Dendritic cell treated with granulocyte-macrophage colony-stimulating factor and Interleukin-4, amounts not matched to agents 40 ng/mL and 50 ng/mL, for 4 days (primary cell): Measurements from ENCODE around the gene DNTTIP2.
A peak's percentile ranks its signal among the peaks of the same experiment; 100 is the strongest.
"Not testable (repeated sequence)": the region's sequence is repeated elsewhere in the genome, so short reads cannot be mapped to it uniquely, and the experiment has no call there.

Experiments used
- H3K27ac Mint-ChIP-seq: one replicate; pipeline ENCODE4 v1.8.0; 2022; ENCODE audit warnings: mild to moderate bottlenecking, mixed read lengths
- H3K27me3 Mint-ChIP-seq: one replicate; pipeline ENCODE4 v1.8.0; 2022; ENCODE audit warnings: mild to moderate bottlenecking, mixed read lengths
- H3K36me3 Mint-ChIP-seq: one replicate; pipeline ENCODE4 v1.8.0; 2022; ENCODE audit warnings: low read depth, mixed read lengths
- H3K4me1 Mint-ChIP-seq: one replicate; pipeline ENCODE4 v1.8.0; 2022; ENCODE audit warnings: low read depth, mixed read lengths
- H3K4me3 Mint-ChIP-seq: one replicate; pipeline ENCODE4 v1.8.0; 2022; ENCODE audit warnings: mild to moderate bottlenecking, moderate library complexity, mixed read lengths
- H3K9me3 Mint-ChIP-seq: one replicate; pipeline ENCODE4 v1.8.0; 2022; ENCODE audit warnings: mixed read lengths
- intact Hi-C: fragments of 100-400 bp; cut with micrococcal nuclease; formaldehyde crosslinking; loops from one replicate; pipeline ENCODE4 v1.15.0; 2022

Gene DNTTIP2

DNA sequence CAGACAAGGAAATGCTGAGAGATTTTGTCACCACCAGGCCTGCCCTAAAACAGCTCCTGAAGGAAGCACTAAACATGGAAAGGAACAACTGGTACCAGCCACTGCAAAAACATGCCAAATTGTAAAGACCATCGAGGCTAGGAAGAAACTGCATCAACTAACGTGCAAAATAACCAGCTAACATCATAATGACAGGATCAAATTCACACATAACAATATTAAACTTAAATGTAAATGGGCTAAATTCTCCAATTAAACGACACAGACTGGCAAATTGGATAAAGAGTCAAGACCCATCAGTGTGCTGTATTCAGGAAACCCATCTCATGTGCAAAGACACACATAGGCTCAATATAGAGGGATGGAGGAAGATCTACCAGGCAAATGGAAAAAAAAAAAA lies 21.4 kb downstream of the DNTTIP2 start:
- H3K27ac Mint-ChIP-seq, H3K4me1 Mint-ChIP-seq, intact Hi-C loops, H3K9me3 Mint-ChIP-seq, H3K36me3 Mint-ChIP-seq, H3K4me3 Mint-ChIP-seq: not testable (repeated sequence)
- peaks cover 18% of the 10 kb centered on the region for H3K27me3 Mint-ChIP-seq

DNA sequence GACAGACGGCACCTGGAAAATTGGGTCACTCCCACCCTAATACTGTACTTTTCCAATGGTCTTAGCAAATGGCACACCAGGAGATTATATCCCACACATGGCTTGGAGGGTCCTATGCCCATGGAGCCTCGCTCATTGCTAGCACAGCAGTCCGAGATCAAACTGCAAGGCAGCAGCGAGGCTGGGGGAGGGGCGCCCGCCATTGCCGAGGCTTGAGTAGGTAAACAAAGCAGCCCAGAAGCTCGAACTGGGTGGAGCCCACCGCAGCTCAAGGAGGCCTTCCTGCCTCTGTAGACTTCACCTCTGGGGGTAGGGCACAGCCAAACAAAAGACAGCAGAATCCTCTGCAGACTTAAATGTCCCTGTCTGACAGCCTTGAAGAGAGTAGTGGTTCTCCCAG lies 23.0 kb downstream of the DNTTIP2 start:
- H3K9me3 Mint-ChIP-seq, H3K27ac Mint-ChIP-seq, intact Hi-C loops, H3K36me3 Mint-ChIP-seq, H3K4me1 Mint-ChIP-seq, H3K4me3 Mint-ChIP-seq: not testable (repeated sequence)
- H3K27me3 Mint-ChIP-seq, result peaks cover 17% of the 10 kb centered on the region

DNA sequence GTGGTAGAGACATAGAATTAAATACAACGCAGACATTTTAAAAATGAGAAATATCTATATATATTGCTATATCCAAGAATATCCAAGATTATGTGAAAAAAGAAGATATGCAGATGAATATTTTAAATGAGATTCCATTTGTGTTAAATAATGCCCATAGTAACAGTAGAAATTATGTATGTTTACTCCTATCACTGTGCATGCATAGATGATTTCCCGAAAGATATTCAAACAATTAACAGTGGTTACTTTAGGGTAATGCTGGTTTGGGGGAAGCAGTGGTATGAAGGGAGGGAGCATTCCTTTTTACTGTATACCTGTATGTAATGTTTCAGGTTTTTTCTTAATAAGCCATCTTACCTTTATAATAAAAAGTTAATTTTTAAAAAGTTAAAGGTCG lies 25.1 kb downstream of the DNTTIP2 start:
- no peak overlapping the region for H3K4me3 Mint-ChIP-seq
- H3K27me3 Mint-ChIP-seq, result peaks cover 17% of the 10 kb centered on the region
- H3K4me1 Mint-ChIP-seq, result peaks cover 5% of the 10 kb centered on the region

DNA sequence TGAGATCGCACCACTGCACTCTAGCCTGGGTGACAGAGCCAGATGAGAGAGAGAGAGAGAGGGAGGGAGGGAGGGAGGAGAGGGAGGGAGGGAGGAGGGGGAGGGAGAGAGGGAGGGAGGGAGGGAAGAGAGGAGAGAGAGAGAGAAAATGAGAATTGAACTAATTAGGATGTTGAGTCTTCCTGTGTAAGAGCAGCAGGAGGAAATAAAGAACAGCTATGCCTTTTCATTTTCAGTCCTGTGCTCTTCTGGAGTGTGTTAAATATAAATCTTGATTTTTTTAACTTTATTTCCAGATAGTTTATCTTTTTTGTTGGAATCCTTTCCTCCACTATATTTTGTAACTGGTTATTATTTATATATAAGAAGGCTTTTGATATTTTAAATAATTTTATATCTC lies 27.1 kb downstream of the DNTTIP2 start:
- H3K4me3 Mint-ChIP-seq, result no peak overlapping the region
- peaks cover 6% of the 10 kb centered on the region for H3K9me3 Mint-ChIP-seq
- no peak overlapping the region for H3K27ac Mint-ChIP-seq
- peaks cover 11% of the 10 kb centered on the region for H3K36me3 Mint-ChIP-seq
- intact Hi-C loops, result loop anchor here (5.0 kb wide), 1 partner anchor 545 kb away; no protein-coding TSS in a partner anchor
- peaks cover 16% of the 10 kb centered on the region for H3K4me1 Mint-ChIP-seq
- peaks cover 10% of the 10 kb centered on the region for H3K27me3 Mint-ChIP-seq

More for the DNA sequence above, 25.1 kb downstream of the DNTTIP2 start:
- intact Hi-C loops, result loop anchor here (5.0 kb wide), 1 partner anchor 547 kb away; no protein-coding TSS in a partner anchor
- Mint-ChIP-seq H3K9me3 (peaks cover 6% of the 10 kb centered on the region), H3K27ac (no peak overlapping the region), H3K36me3 (no peaks in the 10 kb centered on the region)

DNA sequence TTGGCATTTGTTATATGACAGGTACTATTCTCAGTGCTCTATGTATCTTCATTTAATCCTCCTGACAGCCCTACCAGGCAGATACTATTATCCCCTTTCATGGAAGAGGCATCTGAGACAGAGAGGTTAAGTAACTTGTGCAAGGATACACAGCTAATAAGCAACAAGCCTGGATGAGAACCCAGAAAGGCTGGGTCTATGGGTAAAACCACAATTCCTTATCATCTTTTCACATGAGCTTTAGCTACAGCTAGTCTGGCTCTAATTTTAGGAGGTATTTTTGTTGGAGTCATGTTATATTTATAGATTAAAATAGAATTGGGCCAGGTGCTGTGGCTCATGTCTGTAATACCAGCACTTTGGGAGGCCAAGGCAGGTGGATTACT lies 27.7 kb downstream of the DNTTIP2 start:
- intact Hi-C loops, result loop anchor here (5.0 kb wide), 1 partner anchor 544 kb away; no protein-coding TSS in a partner anchor
- no peak overlapping the region for H3K4me3 Mint-ChIP-seq
- H3K27me3 Mint-ChIP-seq, result peaks cover 7% of the 10 kb centered on the region
- H3K4me1 Mint-ChIP-seq, result peaks cover 16% of the 10 kb centered on the region
- peaks cover 12% of the 10 kb centered on the region for H3K36me3 Mint-ChIP-seq
- H3K9me3 Mint-ChIP-seq, result peaks cover 6% of the 10 kb centered on the region
- no peak overlapping the region for H3K27ac Mint-ChIP-seq

DNA sequence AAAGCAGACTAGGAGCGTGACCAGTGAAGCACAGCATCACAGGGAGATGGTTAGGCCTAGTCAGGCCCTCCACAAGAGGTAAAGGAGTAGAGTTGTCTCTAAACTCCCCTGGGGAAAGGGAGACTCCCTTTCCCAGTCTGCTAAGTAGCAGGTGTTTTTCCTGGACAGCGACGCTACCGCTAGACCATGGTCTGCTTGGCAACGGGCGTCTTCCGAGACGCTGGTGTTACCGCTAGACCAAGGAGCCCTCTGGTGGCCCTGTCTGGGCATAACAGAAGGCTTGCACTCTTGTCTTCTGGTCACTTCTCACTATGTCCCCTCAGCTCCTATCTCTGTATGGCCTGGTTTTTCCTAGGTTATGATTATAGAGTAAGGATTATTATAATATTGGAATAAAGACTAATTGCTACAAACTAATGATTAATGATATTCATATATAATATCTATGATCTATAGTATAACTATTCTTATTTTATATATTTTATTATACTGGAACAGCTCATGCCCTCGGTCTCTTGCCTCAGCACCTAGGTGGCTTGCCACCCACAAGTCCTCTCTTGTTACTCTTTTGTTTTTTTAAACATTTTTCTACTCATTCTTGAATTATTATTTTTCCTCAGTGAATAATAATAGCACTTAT lies 28.2 kb downstream of the DNTTIP2 start:
- H3K9me3 Mint-ChIP-seq, H3K4me3 Mint-ChIP-seq, H3K27me3 Mint-ChIP-seq: not testable (repeated sequence)
- peak overlapping the region; percentile 10 for H3K27ac Mint-ChIP-seq
- intact Hi-C loops, result loop anchor here (5.0 kb wide), 1 partner anchor 544 kb away; no protein-coding TSS in a partner anchor
- H3K36me3 Mint-ChIP-seq, result peaks cover 15% of the 10 kb centered on the region
- peaks cover 20% of the 10 kb centered on the region for H3K4me1 Mint-ChIP-seq

DNA sequence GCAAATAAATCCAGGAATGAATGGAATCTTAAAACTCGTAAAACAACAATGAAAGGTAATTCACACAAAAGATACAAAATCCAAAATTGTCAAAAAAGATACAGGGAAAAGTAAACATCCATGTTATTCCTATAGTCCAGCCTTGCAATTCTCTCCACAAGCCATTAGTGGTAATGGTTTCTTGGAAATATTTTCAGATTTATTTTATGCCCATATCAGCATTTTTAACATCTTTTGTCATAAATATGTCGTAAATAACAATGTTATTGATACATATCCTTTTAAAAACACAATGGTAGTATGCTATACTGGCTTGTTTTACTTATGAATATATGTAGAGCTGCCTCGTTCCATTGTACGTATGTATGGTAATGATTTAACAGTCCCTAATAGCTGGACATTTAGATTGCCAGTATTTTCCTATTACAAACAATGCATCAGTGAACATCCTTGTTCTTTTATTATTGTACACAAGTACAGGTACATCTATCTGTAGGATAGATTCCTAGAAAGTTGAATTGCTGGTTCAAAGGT lies 30.6 kb downstream of the DNTTIP2 start:
- Mint-ChIP-seq H3K9me3 (no peaks in the 10 kb centered on the region), H3K4me1 (peaks cover 30% of the 10 kb centered on the region), H3K36me3 (peaks cover 15% of the 10 kb centered on the region), H3K4me3 (peak overlapping the region; percentile 97), H3K27me3 (peaks cover 2% of the 10 kb centered on the region), H3K27ac (peak overlapping the region; percentile 94)
- intact Hi-C loops, result loop anchor here (5.0 kb wide), 2 partner anchors 36 to 59 kb away; partner anchors contain the start of gene GCLM

DNA sequence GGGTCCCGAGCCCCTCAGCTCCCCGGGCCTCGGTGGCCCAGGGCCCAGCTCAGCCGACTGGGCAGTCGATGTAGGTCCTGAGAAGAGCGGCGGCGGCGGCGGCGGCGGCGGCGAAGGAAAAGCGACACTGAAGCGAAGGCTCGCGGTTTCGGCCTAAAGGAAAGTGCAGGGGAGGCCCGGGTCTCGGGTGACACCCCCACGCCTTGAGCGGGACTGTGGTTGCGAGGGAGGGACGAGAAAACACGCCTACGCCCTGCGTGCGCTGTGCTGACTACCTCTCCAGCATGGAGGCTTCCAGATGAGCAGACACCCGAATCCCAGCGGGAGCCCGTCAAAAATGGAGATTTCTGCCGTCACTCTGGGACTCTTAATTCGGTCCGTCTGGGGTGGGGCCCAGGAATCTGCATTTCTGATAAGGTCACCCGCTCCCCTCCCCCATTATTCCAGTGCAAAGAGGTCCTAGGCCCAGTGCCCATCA lies 31.2 kb downstream of the DNTTIP2 start:
- H3K36me3 Mint-ChIP-seq, result peaks cover 15% of the 10 kb centered on the region

DNA sequence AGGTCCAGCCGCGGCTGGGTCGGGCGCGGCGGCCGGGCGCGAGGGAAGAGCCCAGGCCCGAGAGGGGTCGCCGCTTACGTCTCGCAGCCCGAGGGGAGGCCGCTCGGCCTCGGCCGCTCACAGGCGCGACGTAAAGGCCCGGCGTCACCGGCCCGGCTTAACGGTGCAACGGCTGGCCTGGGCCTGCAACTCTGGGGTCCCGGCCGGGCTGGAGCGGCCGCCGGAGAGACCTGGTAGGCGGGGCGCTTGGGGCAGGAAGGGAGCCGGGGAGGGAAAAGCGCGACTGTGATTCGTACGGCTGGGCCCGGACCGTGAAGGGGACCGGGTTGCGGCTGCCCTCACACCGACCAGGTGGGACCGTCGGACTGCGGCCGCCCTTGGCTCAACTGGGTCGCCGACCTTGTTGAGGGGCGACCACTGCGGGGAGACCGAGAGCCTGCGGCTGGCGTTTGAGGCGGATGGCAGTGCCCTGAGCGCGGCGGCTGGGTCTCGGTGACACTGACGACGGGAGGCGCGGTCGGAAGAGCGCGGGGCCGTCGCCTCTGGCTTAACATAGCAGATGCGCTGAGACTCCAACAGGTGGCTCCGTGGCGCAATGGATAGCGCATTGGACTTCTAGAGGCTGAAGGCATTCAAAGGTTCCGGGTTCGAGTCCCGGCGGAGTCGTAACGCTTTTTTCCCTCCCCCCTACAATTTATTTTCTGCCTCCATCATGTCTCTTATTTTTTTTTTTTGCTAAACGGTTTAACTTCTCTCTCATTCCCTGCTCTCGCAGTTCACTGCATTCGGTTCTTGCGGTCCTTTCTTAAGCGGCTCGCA lies 31.8 kb downstream of the DNTTIP2 start:
- intact Hi-C loops, result loop anchor here (1.0 to 5.0 kb wide), 4 partner anchors 32 to 500 kb away; partner anchors contain the start of genes DNTTIP2 and GCLM
- Mint-ChIP-seq H3K4me3 (peak overlapping the region; percentile 97), H3K27me3 (no peaks in the 10 kb centered on the region)

More for the DNA sequence above, 31.2 kb downstream of the DNTTIP2 start:
- H3K4me1 Mint-ChIP-seq, result peaks cover 30% of the 10 kb centered on the region
- intact Hi-C loops, result loop anchor here (1.0 to 5.0 kb wide), 4 partner anchors 31 to 501 kb away; partner anchors contain the start of genes DNTTIP2 and GCLM
- peak overlapping the region; percentile 94 for H3K27ac Mint-ChIP-seq
- peaks cover under 1% of the 10 kb centered on the region for H3K27me3 Mint-ChIP-seq
- peak overlapping the region; percentile 97 for H3K4me3 Mint-ChIP-seq
- no peaks in the 10 kb centered on the region for H3K9me3 Mint-ChIP-seq

DNA sequence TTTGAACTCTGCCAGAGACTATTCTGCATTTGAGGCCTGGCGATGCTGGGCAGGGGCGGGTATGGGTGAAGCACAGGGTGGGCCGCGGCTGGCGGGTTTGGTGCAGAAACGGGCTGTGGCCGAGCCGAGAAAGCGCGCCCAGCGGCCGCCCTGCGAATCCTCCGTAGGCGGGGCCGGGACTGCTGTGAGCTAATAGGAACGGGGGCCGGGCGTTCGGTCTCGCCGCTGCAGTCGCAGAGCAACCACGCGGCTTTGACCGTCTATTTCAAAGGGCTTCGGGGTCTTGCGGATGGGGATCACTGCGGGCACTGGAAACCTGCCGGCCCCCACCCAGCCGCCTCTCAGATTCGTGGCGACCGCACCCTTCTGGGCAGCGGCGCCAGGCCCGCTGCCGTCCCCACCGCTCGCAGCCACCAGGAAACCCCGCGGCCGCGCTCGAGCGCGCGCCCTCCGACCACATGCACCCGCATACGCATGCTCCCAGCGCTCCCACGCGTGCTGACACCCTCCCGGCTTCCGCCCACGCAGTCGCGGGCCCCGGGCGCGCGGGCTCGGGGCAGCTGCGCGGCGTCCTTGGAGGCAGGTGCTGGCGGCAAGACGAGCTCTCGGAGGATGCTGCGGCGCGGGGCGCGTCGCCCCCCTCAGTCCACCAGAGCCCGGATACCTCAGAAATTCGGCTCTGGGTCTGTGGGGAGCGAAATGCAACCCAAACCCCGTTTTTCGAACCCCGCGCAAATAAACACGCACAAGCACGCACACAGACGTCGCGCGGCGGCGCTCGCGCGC lies 32.6 kb downstream of the DNTTIP2 start:
- intact Hi-C loops, result loop anchor here (2.0 to 5.0 kb wide), 3 partner anchors 34 to 500 kb away; partner anchors contain the start of gene GCLM
- H3K4me3 Mint-ChIP-seq, result peak overlapping the region; percentile 97
- H3K27me3 Mint-ChIP-seq, result no peaks in the 10 kb centered on the region
- H3K4me1 Mint-ChIP-seq, result peaks cover 36% of the 10 kb centered on the region
- peaks cover 15% of the 10 kb centered on the region for H3K36me3 Mint-ChIP-seq
- H3K27ac Mint-ChIP-seq, result peak overlapping the region; percentile 94
- H3K9me3 Mint-ChIP-seq, result no peaks in the 10 kb centered on the region

More for the DNA sequence above, 31.8 kb downstream of the DNTTIP2 start:
- Mint-ChIP-seq H3K36me3 (peaks cover 15% of the 10 kb centered on the region), H3K27ac (peak overlapping the region; percentile 94), H3K4me1 (peaks cover 30% of the 10 kb centered on the region), H3K9me3 (no peaks in the 10 kb centered on the region)

DNA sequence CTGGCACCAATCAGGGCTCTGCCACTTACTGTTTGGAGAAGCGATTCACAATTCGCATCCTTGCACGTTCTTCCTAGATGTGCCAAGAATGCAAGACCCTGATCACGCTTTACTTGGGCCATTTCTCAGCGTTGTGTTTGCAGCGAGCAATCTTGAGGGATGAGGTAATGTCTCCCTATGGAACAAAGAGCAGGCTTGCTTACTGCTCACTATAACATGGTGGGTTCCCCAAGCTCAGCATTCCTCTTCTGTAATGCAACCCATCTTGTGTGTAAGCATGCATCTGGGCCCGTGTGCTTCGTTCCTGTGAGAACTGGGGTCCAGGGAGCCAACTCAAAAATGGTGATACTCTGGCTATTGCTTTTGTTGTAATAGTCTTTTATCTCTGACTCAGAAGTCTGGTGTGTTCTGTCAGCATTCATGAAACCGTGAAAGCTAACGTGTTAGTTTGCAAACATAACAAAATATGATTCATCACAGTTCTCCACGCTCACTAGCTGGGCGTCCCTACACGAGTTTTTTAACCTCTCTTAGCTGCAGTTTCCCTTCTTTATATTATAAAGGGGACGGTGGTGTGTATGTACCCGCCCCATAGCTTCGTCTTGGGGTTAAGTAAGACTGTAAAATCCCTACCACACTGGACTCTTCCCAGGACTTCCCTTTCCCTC lies 33.3 kb downstream of the DNTTIP2 start:
- Mint-ChIP-seq H3K27me3 (no peaks in the 10 kb centered on the region), H3K4me1 (peaks cover 36% of the 10 kb centered on the region), H3K27ac (peak overlapping the region; percentile 94), H3K4me3 (peak overlapping the region; percentile 97), H3K36me3 (peaks cover 15% of the 10 kb centered on the region), H3K9me3 (no peaks in the 10 kb centered on the region)
- intact Hi-C loops, result loop anchor here (2.0 to 5.0 kb wide), 4 partner anchors 33 to 499 kb away; partner anchors contain the start of gene GCLM

DNA sequence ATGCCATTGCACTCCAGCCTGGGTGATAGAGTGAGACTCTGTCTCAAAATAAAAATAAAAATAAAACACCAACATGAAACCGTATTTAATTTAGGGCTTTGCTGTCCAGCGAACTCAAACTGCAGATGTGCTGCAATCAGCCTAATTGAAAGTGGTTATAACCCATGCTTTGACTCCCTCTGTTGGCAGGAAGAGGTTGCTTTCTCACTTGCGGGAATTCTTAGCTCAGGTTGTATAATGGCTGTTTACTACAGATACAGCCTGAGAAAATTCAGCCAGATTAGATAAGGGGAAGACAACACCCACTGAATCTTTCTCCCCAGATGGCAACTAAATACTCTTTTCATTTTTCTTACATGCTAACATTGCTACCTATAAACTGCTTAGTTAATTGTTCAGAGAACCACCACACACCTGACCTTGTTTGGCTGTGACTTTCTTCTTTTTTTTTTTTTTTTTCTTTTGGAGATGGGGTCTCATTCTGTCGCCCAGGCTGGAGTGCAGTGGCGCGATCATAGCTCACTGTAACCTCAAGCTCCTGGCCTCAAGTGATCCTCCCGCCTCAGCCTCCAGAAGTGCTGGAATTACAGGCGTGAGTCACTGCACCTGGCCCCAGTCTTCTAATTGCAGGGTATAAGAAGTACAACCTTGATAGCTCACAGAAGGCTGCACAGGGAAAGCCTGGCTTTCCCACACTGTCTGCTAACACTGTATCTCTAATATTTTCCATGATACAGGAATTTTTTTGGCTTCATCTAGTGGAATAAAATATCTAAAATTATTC lies 34.6 kb downstream of the DNTTIP2 start:
- Mint-ChIP-seq H3K27me3 (no peaks in the 10 kb centered on the region), H3K36me3 (peaks cover 15% of the 10 kb centered on the region), H3K27ac (no peak overlapping the region), H3K4me3 (no peak overlapping the region), H3K9me3 (no peaks in the 10 kb centered on the region), H3K4me1 (peaks cover 39% of the 10 kb centered on the region)
- intact Hi-C loops, result loop anchor here (1.0 to 5.0 kb wide), 4 partner anchors 32 to 406 kb away; partner anchors contain the start of gene GCLM
